ENCODE measurements around the gene FGF19. TPM values are rescaled to one million over a fixed set of nuclear protein-coding genes. Genes with fewer than 3 reads are reported as not detected.

Gene FGF19
- total RNA-seq, 1 donor from 2014 or later: not detected

GRCh38 chr11:69685348-69685747, 18.5 kb downstream of the FGF19 start:
- no peak for DNase-seq (ENCODE audit: low read depth)
- peaks cover 5% of the 10 kb centered on the region for H3K27me3 ChIP-seq (ENCODE audit: control insufficient read depth, insufficient read depth, low read length)
- H3K4me3 ChIP-seq (ENCODE audit: low read depth, low read length): no peak overlapping the region
- no peak for TF ChIP-seq CTCF (IDR thresholded peaks at IDR 0.05; ENCODE audit: insufficient read depth, low read length, poor library complexity, severe bottlenecking)
- H3K36me3 ChIP-seq (ENCODE audit: control insufficient read depth, insufficient read depth, low read length): no peaks in the 10 kb centered on the region

GRCh38 chr11:69684651-69685050, 19.2 kb downstream of the FGF19 start:
- no peaks in the 10 kb centered on the region for H3K36me3 ChIP-seq (ENCODE audit: control insufficient read depth, insufficient read depth, low read length)
- no peak for DNase-seq (ENCODE audit: low read depth)
- H3K27me3 ChIP-seq (ENCODE audit: control insufficient read depth, insufficient read depth, low read length): peaks cover 5% of the 10 kb centered on the region
- no peak overlapping the region for H3K4me3 ChIP-seq (ENCODE audit: low read depth, low read length)
- no peak for TF ChIP-seq CTCF (IDR thresholded peaks at IDR 0.05; ENCODE audit: insufficient read depth, low read length, poor library complexity, severe bottlenecking)

GRCh38 chr11:69683764-69684333, 20.0 kb downstream of the FGF19 start:
- H3K4me3 ChIP-seq (ENCODE audit: low read depth, low read length): no peak overlapping the region
- TF ChIP-seq CTCF (IDR thresholded peaks at IDR 0.05; ENCODE audit: insufficient read depth, low read length, poor library complexity, severe bottlenecking): peak; percentile 39
- H3K36me3 ChIP-seq (ENCODE audit: control insufficient read depth, insufficient read depth, low read length): no peaks in the 10 kb centered on the region
- peaks cover 5% of the 10 kb centered on the region for H3K27me3 ChIP-seq (ENCODE audit: control insufficient read depth, insufficient read depth, low read length)
- no peak for DNase-seq (ENCODE audit: low read depth)

GRCh38 chr11:69682681-69683326, 21.0 kb downstream of the FGF19 start:
- DNase-seq (ENCODE audit: low read depth): no peak

GRCh38 chr11:69682221-69682620, 21.6 kb downstream of the FGF19 start:
- DNase-seq (ENCODE audit: low read depth): no peak
- Histone ChIP-seq H3K4me3 (ENCODE audit: low read depth, low read length) (no peak overlapping the region), H3K36me3 (ENCODE audit: control insufficient read depth, insufficient read depth, low read length) (no peaks in the 10 kb centered on the region), H3K27me3 (ENCODE audit: control insufficient read depth, insufficient read depth, low read length) (peaks cover 5% of the 10 kb centered on the region)
- no peak for TF ChIP-seq CTCF (IDR thresholded peaks at IDR 0.05; ENCODE audit: insufficient read depth, low read length, poor library complexity, severe bottlenecking)

More at GRCh38 chr11:69682681-69683326, 21.0 kb downstream of the FGF19 start:
- Histone ChIP-seq H3K27me3 (ENCODE audit: control insufficient read depth, insufficient read depth, low read length) (peaks cover 5% of the 10 kb centered on the region), H3K4me3 (ENCODE audit: low read depth, low read length) (no peak overlapping the region), H3K36me3 (ENCODE audit: control insufficient read depth, insufficient read depth, low read length) (no peaks in the 10 kb centered on the region)
- no peak for TF ChIP-seq CTCF (IDR thresholded peaks at IDR 0.05; ENCODE audit: insufficient read depth, low read length, poor library complexity, severe bottlenecking)

- DNase-seq (ENCODE audit: low read depth): no peak
- H3K27me3 ChIP-seq (ENCODE audit: control insufficient read depth, insufficient read depth, low read length): peaks cover 4% of the 10 kb centered on the region
- no peaks in the 10 kb centered on the region for H3K36me3 ChIP-seq (ENCODE audit: control insufficient read depth, insufficient read depth, low read length)
- TF ChIP-seq CTCF (IDR thresholded peaks at IDR 0.05; ENCODE audit: insufficient read depth, low read length, poor library complexity, severe bottlenecking): no peak
- H3K4me3 ChIP-seq (ENCODE audit: low read depth, low read length): no peak overlapping the region
These were observed 23.1 kb downstream of the FGF19 start for GRCh38 chr11:69680688-69681087.
